Thymus (tissue), 11 donors: ENCODE data around the gene HEXB. TPM values are rescaled to one million over a fixed set of nuclear protein-coding genes. Genes with fewer than 3 reads are reported as not detected.
A peak's percentile ranks its signal among the peaks of the same experiment; 100 is the strongest.
"Not testable (repeated sequence)": the region's sequence is repeated elsewhere in the genome, so short reads cannot be mapped to it uniquely, and the experiment has no call there.

Experiments used
- DNase-seq, 9 donors: peaks; one replicate each; pipeline ENCODE4 v3.0.0-alpha.2; 2013; ENCODE audit warnings: low spot score in 9 of 9, low read depth in 6 of 9, missing footprints in 1 of 9
- H3K27ac ChIP-seq, 2 donors: one replicate each; pipeline ENCODE4 v1.5.1; 2013; ENCODE audit warnings: control low read depth in 1 of 2, low read depth in 1 of 2, low read length in 1 of 2, mild to moderate bottlenecking in 1 of 2, moderate library complexity in 1 of 2
- H3K27me3 ChIP-seq, 2 donors: one replicate each; pipeline ENCODE4 v1.5.1; 2013; ENCODE audit warnings: low read length in 1 of 2; ENCODE audit not compliant: control insufficient read depth in 2 of 2, insufficient read depth in 1 of 2
- H3K36me3 ChIP-seq, 2 donors: one replicate each; pipeline ENCODE4 v1.5.1; 2013; ENCODE audit warnings: low read length in 1 of 2, mild to moderate bottlenecking in 1 of 2, moderate library complexity in 1 of 2; ENCODE audit not compliant: control insufficient read depth in 2 of 2, insufficient read depth in 2 of 2
- H3K4me1 ChIP-seq, 2 donors: one replicate each; pipeline ENCODE4 v1.5.1; 2013; ENCODE audit warnings: low read length in 2 of 2; ENCODE audit not compliant: control insufficient read depth in 2 of 2, insufficient read depth in 2 of 2
- H3K4me3 ChIP-seq, 2 donors: one replicate each; pipeline ENCODE4 v1.5.1; 2013; ENCODE audit warnings: low read length in 2 of 2, control low read depth in 1 of 2, mild to moderate bottlenecking in 1 of 2
- H3K9me3 ChIP-seq, 2 donors: one replicate each; pipeline ENCODE4 v1.5.1; 2013; ENCODE audit warnings: low read length in 1 of 2, mild to moderate bottlenecking in 1 of 2; ENCODE audit not compliant: control insufficient read depth in 2 of 2, insufficient read depth in 1 of 2
- WGBS: extraction: QIAGEN DNeasy Blood & Tissue Kit; methylation state at CpG from one replicate; pipeline ENCODE4 v1.1.7; 2013; 5-methylcytosine and 5-hydroxymethylcytosine counted together
- polyA plus RNA-seq: library from polyadenylated mRNA; stranded (reverse); fragments of 200-250 nt; gene quantifications from one replicate; pipeline ENCODE4 v1.2.3, GENCODE V29; 2013
- total RNA-seq: library from RNA; stranded (reverse); fragments of 120-200 nt; gene quantifications from one replicate; pipeline ENCODE4 v1.2.4, GENCODE V29; 2013
- donor health status: healthy.

HEXB gene
- total and polyA plus RNA-seq, 2 donors: 54.9 to 93.1 TPM

DNA sequence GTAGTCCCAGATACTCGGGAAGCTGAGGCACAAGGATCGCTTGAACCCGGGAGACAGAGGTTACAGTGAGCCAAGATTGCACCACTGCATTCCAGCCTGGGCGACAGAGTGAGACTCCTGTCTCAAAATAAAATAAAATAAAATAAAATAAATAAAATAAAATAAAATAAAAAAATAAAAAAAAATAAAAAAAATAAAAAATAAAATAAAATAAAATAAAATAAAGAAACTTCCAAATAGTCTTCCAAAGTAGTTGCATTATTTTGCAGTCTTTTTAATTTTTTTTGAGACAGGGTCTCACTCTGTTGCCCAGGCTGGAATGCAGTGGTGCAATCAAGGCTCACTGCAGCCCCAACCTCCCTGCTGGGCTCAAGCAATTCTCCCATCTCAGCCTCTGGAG, 63.7 kb downstream of the HEXB start:
- H3K27ac ChIP-seq, H3K4me1 ChIP-seq, H3K27me3 ChIP-seq, H3K4me3 ChIP-seq, DNase-seq, H3K9me3 ChIP-seq: not testable (repeated sequence)
- 98% methylated on average over 4 of the region's 4 CpGs for WGBS
- H3K36me3 ChIP-seq: peaks cover 18 to 51% of the 10 kb centered on the region in 2 donors

DNA sequence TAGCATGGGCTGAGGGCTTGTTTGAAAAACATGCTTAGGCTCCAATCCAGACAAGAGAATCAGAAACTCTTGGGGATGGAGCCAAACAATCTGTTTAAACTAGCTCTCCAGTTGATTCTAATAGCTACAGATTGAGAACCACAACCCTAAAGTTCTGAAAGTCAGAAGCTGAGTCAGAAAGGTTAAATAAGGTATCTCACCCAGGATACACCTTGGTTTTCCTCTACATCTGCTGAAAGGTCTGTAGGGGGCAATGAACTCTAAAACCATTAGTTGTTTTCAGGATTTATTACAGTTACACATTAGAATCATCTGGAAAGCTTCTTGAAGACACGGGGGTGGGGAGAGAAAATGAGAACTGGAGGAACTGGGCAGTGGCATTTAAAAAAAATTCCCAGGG, 76.2 kb downstream of the HEXB start:
- Histone ChIP-seq H3K27ac (no peak overlapping the region), H3K9me3 (peaks cover 0 to under 1% of the 10 kb centered on the region in 2 donors), H3K27me3 (no peaks in the 10 kb centered on the region), H3K36me3 (peaks cover 18 to 42% of the 10 kb centered on the region in 2 donors), H3K4me1 (peaks cover 4 to 14% of the 10 kb centered on the region in 2 donors), H3K4me3 (no peak overlapping the region)
- no peak for DNase-seq
- 86% methylated on average over 1 of the region's 1 CpG for WGBS

DNA sequence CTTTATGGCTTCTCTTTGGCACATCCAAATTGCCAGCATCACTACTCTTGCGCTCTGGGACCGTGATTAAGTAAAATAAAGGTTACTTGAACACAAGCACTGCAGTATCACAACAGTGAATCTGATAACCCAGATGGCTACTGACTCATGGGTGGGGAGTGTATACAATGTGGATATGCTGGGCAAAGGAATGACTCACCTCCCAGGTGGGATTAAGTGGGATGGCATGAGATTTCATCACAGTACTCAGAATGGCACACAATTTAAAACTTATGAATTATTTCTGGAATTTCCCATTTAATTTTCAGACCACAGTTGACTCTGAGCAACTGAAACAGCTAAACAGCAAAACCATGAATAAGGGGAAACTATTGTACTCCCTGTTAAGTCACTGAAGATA, 77.6 kb downstream of the HEXB start:
- Histone ChIP-seq H3K27me3 (no peaks in the 10 kb centered on the region), H3K4me3 (no peak overlapping the region), H3K36me3 (peaks cover 9 to 31% of the 10 kb centered on the region in 2 donors), H3K9me3 (no peaks in the 10 kb centered on the region), H3K4me1 (peaks cover 5 to 14% of the 10 kb centered on the region in 2 donors), H3K27ac (no peak overlapping the region)
- WGBS: 98% methylated on average over 2 of the region's 2 CpGs
- no peak for DNase-seq

DNA sequence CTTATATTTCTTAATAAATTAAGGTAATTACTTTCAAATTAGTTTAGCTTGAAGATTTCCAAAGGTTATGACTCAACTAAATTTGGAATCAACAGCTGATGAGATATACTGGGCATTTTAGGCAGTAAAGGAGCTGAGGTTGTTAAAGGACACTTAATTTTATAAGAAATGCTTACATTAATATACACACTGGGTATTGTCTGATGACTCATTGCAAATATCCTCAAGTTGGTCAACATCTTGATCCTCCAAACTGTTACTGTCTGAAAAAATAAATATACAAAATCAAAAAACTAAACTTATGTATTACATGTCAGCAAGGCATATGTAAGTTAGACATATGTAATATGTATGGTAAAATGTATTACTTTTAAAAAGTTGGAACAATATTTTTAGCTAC, 78.5 kb downstream of the HEXB start:
- no peak overlapping the region for H3K27ac ChIP-seq
- no peaks in the 10 kb centered on the region for H3K27me3 ChIP-seq
- H3K9me3 ChIP-seq: no peaks in the 10 kb centered on the region
- peaks cover 6 to 27% of the 10 kb centered on the region in 2 donors for H3K36me3 ChIP-seq
- no peak for DNase-seq
- no peak overlapping the region for H3K4me3 ChIP-seq
- peaks cover 9 to 20% of the 10 kb centered on the region in 2 donors for H3K4me1 ChIP-seq

DNA sequence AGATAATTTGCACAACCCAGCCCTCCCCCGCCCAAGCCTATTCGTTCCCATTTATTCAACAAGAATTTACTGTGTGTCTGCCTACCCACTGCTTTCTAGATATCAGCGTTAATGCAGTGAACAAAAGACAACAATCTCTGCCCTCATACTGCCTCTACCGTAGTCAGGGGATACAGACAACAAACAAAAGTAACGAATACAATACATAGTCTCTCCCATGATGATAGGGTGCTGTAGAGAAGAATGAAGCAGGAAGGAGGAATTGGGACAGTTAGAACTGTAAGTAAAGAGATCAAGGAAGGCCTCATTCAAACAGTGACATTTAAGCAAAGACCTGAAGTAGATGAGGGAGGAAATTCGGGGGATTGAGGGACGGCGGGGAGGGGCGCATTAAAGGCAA, 80.2 kb downstream of the HEXB start:
- H3K27ac ChIP-seq: no peak overlapping the region
- DNase-seq: no peak
- H3K4me1 ChIP-seq: peaks cover 9 to 20% of the 10 kb centered on the region in 2 donors
- no peaks in the 10 kb centered on the region for H3K27me3 ChIP-seq
- H3K9me3 ChIP-seq: no peaks in the 10 kb centered on the region
- H3K36me3 ChIP-seq: peaks cover 4 to 30% of the 10 kb centered on the region in 2 donors
- WGBS: 94% methylated on average over 9 of the region's 9 CpGs
- H3K4me3 ChIP-seq: no peak overlapping the region

DNA sequence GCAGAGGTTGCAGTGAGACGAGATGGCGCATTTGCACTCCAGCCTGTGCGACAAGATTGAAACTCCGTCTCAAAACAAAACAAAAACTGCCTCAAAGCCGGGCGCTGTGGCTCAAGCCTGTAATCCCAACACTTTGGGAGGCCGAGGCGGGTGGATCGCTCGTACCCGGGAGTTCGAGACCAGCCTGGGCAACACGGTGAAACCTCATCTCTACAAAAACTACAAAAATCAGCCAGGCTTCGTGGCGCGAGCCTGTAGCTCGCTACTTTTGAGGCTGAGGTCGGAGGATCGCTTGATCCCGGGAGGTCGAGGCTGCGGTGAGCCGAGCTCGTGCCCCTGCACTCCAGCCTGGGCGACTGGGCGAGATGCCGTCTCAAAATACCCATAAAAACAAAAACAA, 80.9 kb downstream of the HEXB start:
- Histone ChIP-seq H3K9me3 (no peaks in the 10 kb centered on the region), H3K36me3 (peaks cover 4 to 33% of the 10 kb centered on the region in 2 donors), H3K27ac (no peak overlapping the region), H3K27me3 (no peaks in the 10 kb centered on the region), H3K4me3 (peak overlapping the region; percentile 75 to 98), H3K4me1 (peaks cover 9 to 20% of the 10 kb centered on the region in 2 donors)
- no peak for DNase-seq
- 77% methylated on average over 27 of the region's 27 CpGs for WGBS

DNA sequence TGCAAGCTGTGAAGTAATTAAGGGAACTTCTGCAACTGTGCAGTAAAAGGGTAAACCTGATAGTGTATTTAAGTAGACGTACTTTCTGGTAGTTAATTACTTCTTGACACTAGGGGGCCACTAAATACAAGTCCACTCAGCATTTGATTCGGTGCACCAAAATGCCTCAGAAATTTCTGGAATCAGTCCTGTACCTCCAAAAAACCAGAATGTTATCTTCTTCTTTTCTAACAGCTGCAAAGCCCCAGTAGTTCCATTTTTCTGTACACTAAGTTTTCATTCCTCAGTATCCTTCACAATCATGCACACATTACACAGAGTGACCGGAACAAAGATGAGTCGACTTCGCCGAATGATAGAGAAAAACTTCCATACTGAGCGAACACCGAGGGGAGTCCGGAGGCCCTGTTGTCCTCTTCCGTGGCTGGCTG, 81.4 kb downstream of the HEXB start:
- Histone ChIP-seq H3K4me3 (peak overlapping the region; percentile 75 to 98), H3K9me3 (no peaks in the 10 kb centered on the region), H3K27me3 (no peaks in the 10 kb centered on the region), H3K36me3 (peaks cover 4 to 35% of the 10 kb centered on the region in 2 donors), H3K27ac (peak overlapping the region; percentile 19 to 88), H3K4me1 (peaks cover 9 to 20% of the 10 kb centered on the region in 2 donors)
- WGBS: under 1% methylated on average over 10 of the region's 10 CpGs
- DNase-seq: peak; percentile 20 to 79 (median 39)

DNA sequence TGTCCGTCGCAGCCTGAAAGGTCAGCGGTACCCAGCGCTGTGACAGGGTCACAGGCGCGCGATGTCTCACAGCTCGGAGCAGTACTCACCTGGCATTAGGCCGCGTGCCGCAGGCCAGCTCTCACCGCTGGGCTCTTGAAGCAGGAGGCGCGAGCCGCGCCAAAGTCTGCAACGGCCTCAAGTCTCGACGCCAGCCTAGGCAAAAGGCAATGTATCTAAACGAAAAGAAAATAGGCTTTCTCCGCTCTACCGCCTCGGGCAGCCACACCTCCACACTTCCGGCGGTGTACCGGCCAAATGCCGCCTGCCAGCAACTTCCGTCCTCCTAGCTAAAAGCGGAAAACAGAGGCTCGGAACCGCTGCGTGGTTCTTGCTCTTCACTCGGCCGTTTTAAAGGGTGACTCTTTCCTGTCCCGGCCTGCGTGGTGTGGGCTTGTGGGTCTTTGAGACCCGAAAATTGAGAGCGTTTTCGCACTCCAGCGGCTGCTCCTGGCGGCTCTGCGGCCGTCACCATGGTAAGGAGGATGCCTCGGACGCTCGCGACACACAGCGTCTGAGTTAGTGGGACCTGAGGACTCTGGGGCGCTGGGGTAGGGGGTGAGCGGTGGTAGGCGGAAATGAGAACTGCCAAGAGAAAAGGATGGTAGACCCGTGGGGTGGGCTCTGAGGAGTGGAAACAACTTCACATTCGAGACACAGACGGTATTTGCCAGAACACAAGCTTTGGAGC, 82.0 kb downstream of the HEXB start, which contains the start of the genes GFM2 and NSA2:
Gene GFM2 (minus strand): TSS at position 269 of the 730 bp plus-strand sequence. CDS start 3,375 bp downstream, outside the sequence.
Gene NSA2 (plus strand): TSS at position 401 of the 730 bp plus-strand sequence. CDS start 112 bp downstream, at position 513.
- Histone ChIP-seq H3K4me3 (peak within 1 kb of the TSS; percentile 75 to 98), H3K9me3 (no peaks in the 10 kb centered on the region), H3K27ac (peak within 1 kb of the TSS; percentile 77 to 88), H3K36me3 (peaks cover 5 to 29% of the 10 kb centered on the region in 2 donors), H3K4me1 (peaks cover 9 to 20% of the 10 kb centered on the region in 2 donors), H3K27me3 (no peaks in the 10 kb centered on the region)
- under 1% methylated on average over 54 of the region's 54 CpGs for whole genome bisulfite sequencing
- DNase-seq: peak; percentile 83 to 98 (median 93)

DNA sequence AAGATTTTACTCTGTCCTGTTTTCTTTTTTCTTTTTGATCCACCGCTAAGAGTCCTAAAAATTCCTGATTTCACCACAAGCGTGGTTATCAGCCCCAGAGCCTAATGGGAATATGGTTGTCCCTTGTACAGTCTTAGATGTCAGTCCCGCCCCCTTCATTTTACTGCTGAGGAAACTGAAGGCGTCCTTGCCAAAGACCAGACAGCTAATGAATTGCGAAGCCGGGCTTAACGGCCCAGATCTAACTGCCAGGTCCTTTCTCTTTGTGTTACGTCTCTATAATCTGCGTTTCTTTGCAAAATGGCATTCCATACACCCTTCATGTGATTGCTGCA, 82.5 kb downstream of the HEXB start:
- H3K27ac ChIP-seq: peak overlapping the region; percentile 77 to 88
- H3K4me1 ChIP-seq: peaks cover 9 to 20% of the 10 kb centered on the region in 2 donors
- no peaks in the 10 kb centered on the region for H3K9me3 ChIP-seq
- H3K4me3 ChIP-seq: peak overlapping the region; percentile 75 to 98
- H3K36me3 ChIP-seq: peaks cover 7 to 28% of the 10 kb centered on the region in 2 donors
- H3K27me3 ChIP-seq: no peaks in the 10 kb centered on the region
- WGBS: 1% methylated on average over 9 of the region's 9 CpGs
- DNase-seq: peak in 1 of 9 donors; percentile 2
